ENCODE measurements around the gene BGN. TPM values are rescaled to one million over a fixed set of nuclear protein-coding genes. Genes with fewer than 3 reads are reported as not detected.

The BGN gene
- total RNA-seq, 1 experiment from 2014 or later = 1.2 TPM

DNA sequence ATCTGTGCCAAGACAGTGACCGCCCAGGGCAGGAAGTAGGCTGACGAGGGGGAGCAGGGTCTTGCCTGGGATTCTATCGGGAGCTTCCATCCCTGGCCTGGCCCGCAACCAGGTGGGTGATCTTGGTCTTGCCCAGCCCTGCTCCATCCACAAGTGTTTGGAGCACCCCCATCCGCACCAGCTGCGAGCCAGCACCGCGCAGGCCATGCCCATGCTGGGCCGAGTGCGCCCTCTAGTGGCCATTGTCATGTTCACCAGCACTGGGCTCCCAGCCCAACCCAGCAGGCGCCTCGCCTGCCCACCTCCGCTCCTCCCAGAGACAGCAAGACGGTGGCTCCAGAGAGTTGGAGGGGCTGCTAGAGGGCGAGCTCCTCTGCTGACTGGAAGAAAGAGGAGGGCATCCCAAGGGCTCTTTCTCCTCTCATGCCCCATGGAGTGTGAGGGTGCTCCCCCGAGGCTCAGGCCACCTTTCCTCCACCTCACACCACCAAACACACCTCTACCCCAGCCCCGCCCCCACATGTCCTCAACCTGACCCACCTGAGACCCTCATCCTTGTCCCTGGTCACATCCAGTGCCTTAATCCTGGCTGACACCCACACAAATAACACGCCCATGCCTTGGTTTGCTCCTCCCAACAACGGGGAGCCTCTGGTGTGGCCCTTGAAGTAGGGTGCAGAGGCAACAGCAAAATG, 12.9 kb downstream of the BGN start:
- H3K4me2 ChIP-seq (ENCODE audit: insufficient read depth, insufficient read length, low read length) = no peak overlapping the region
- Mint-ChIP-seq H3K27ac (no peak overlapping the region), H3K4me1 (peaks cover 2 to 6% of the 10 kb centered on the region in 2 experiments; a peak in 2 of 4 replicates), H3K4me3 (no peak overlapping the region; a peak in 1 of 5 replicates), H3K36me3 (ENCODE audit: insufficient read depth in 1 of 3, low read depth in 3 of 3) (peaks cover 0 to 2% (median 0%) of the 10 kb centered on the region in 3 experiments; a peak in 1 of 7 replicates), H3K9me3 (peaks cover 63 to 73% of the 10 kb centered on the region in 2 experiments), H3K27me3 (ENCODE audit: low read depth) (peaks cover 2% of the 10 kb centered on the region)
- no peak overlapping the region for H3K27ac ChIP-seq (ENCODE audit: insufficient read length, low read depth, low read length)
- no peak overlapping the region for H2AK5ac ChIP-seq (ENCODE audit: insufficient read length, low read length)
- peaks cover 2% of the 10 kb centered on the region for H4K20me1 ChIP-seq (ENCODE audit: control insufficient read depth, insufficient read depth, insufficient read length)
- peak; percentile 85 for DNase-seq
- no peak overlapping the region for H2BK5ac ChIP-seq (ENCODE audit: insufficient read length, low read length)
- no peak overlapping the region for H3K56ac ChIP-seq (ENCODE audit: insufficient read length, low read depth, low read length)
- no peaks in the 10 kb centered on the region for H3K4me1 ChIP-seq (ENCODE audit: insufficient read depth, low read length)
- H3K4ac ChIP-seq (ENCODE audit: low read depth, low read length) = no peak overlapping the region
- H3K18ac ChIP-seq (ENCODE audit: insufficient read length, low read depth, low read length) = no peak overlapping the region
- H3K27me3 ChIP-seq (ENCODE audit: insufficient read depth, low read length) = no peaks in the 10 kb centered on the region; the same call in 1 of the 2 replicates
- no peak overlapping the region for H2BK20ac ChIP-seq (ENCODE audit: low read depth, low read length, poor library complexity, severe bottlenecking)
- H3K9me3 ChIP-seq (ENCODE audit: control insufficient read depth, low read depth, low read length) = peaks cover 25% of the 10 kb centered on the region
- H4K91ac ChIP-seq (ENCODE audit: insufficient read length, low read depth, low read length) = no peak overlapping the region
- H3K23me2 ChIP-seq (ENCODE audit: insufficient read length, low read depth, low read length, poor library complexity, severe bottlenecking) = no peaks in the 10 kb centered on the region
- no peak overlapping the region for H4K8ac ChIP-seq (replicated peaks; ENCODE audit: insufficient read length, low read depth, low read length)
- H3K14ac ChIP-seq (ENCODE audit: insufficient read depth, low read length) = no peak overlapping the region
- TF ChIP-seq, protein P1, sequence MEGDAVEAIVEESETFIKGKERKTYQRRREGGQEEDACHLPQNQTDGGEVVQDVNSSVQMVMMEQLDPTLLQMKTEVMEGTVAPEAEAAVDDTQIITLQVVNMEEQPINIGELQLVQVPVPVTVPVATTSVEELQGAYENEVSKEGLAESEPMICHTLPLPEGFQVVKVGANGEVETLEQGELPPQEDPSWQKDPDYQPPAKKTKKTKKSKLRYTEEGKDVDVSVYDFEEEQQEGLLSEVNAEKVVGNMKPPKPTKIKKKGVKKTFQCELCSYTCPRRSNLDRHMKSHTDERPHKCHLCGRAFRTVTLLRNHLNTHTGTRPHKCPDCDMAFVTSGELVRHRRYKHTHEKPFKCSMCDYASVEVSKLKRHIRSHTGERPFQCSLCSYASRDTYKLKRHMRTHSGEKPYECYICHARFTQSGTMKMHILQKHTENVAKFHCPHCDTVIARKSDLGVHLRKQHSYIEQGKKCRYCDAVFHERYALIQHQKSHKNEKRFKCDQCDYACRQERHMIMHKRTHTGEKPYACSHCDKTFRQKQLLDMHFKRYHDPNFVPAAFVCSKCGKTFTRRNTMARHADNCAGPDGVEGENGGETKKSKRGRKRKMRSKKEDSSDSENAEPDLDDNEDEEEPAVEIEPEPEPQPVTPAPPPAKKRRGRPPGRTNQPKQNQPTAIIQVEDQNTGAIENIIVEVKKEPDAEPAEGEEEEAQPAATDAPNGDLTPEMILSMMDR (conservative IDR thresholded peaks at IDR 0.05) = peak; percentile 85
- H2BK12ac ChIP-seq (ENCODE audit: insufficient read length, low read depth, low read length) = no peak overlapping the region
- no peak overlapping the region for H2BK15ac ChIP-seq (ENCODE audit: low read depth, low read length)
- H2AFZ ChIP-seq (ENCODE audit: low read length) = no peak overlapping the region
- no peak overlapping the region for H2BK120ac ChIP-seq (ENCODE audit: low read depth, low read length, poor library complexity, severe bottlenecking)
- H3T11ph ChIP-seq (ENCODE audit: low read length) = no peak overlapping the region
- no peak overlapping the region for H3K9ac ChIP-seq (ENCODE audit: extremely low read depth, insufficient read length, low read length)
- H4K5ac ChIP-seq (ENCODE audit: insufficient read length, low read depth, low read length) = no peak overlapping the region
- no peak overlapping the region for H3K23ac ChIP-seq (ENCODE audit: insufficient read length, low read depth, low read length)
- H3K79me1 ChIP-seq (ENCODE audit: insufficient read depth, low read depth, low read length, poor library complexity, severe bottlenecking) = no peaks in the 10 kb centered on the region
- no peaks in the 10 kb centered on the region for H3K79me2 ChIP-seq (ENCODE audit: insufficient read depth, low read length)
- WGBS (ENCODE audit: extremely low coverage, insufficient read length, low lambda C conversion rate) = no CpG with 5 or more reads among the region's 19 CpGs
